Neural crest cell (in vitro differentiated cells): Measurements from ENCODE around the gene PAPOLA. TPM values are rescaled to one million over a fixed set of nuclear protein-coding genes. Genes with fewer than 3 reads are reported as not detected.

ENCODE experiments used
- DNase-seq: peaks from one replicate; pipeline ENCODE4 v3.0.0; 2021; ENCODE audit warnings: low read depth, mixed read lengths, low spot score
- H3K27ac Mint-ChIP-seq: one replicate; pipeline ENCODE4 v1.8.0; 2021; ENCODE audit warnings: mild to moderate bottlenecking, mixed read lengths; ENCODE audit not compliant: unreplicated experiment
- H3K27me3 Mint-ChIP-seq: 2 replicates; pipeline ENCODE4 v1.8.0; 2021; ENCODE audit warnings: low read depth, mild to moderate bottlenecking, mixed read lengths
- H3K36me3 Mint-ChIP-seq: 2 replicates; pipeline ENCODE4 v1.8.0; 2021; ENCODE audit warnings: low read depth, mild to moderate bottlenecking, mixed read lengths
- H3K4me1 Mint-ChIP-seq: 2 replicates; pipeline ENCODE4 v1.8.0; 2021; ENCODE audit warnings: mixed read lengths
- H3K4me3 Mint-ChIP-seq: one replicate; pipeline ENCODE4 v1.8.0; 2021; ENCODE audit warnings: mild to moderate bottlenecking, mixed read lengths
- H3K9me3 Mint-ChIP-seq: 2 replicates; pipeline ENCODE4 v1.8.0; 2021; ENCODE audit warnings: mixed read lengths
- total RNA-seq: library from RNA; stranded (reverse); gene quantifications from 2 replicates; pipeline ENCODE4 v1.2.1, GENCODE V29; 2021
- TF ChIP-seq, protein P1 (sequence below): fragments of 200-600 bp; sonication (generic); conservative IDR thresholded peaks from 2 replicates; pipeline ENCODE4 v1.5.0; 2021; ENCODE audit warnings: antibody characterized with exemption, mild to moderate bottlenecking

PAPOLA gene
- total RNA-seq, 1 donor from 2014 or later: 215 TPM

DNA sequence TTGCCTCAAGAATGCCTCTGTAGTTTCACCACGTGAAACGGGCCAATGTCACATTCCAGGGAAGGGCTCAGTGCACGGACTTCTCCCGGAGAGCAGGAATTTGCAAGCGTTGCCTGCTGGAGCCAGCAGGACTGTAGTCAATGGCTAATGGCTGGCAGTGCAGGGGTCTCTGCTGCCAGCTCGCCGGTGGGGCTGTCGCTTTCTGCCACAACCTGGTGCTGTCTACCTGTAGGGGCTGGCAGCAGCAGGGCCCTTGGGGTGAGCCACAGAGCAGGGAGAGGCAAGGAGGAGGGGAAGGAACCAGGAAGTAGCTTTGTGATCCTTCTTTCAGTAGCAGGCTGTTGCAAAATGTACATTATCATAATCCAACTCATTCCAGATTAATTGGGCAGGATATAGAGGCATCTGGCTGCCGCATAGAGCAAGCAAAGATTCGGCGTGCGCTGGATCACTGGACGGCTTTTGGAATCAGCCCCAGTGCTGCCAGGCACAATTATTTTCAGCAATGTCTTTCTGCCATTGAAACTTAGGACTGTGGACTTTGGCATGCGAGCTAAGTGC is 114.1 kb downstream of the PAPOLA start:
- DNase-seq: no peak
- H3K4me3 Mint-ChIP-seq: no peak overlapping the region

More for the DNA sequence above, 114.1 kb downstream of the PAPOLA start:
- no peaks in the 10 kb centered on the region for H3K4me1 Mint-ChIP-seq
- peak overlapping the region; percentile 88 for H3K27ac Mint-ChIP-seq
- H3K27me3 Mint-ChIP-seq: peaks cover 35% of the 10 kb centered on the region
- TF ChIP-seq, protein P1, sequence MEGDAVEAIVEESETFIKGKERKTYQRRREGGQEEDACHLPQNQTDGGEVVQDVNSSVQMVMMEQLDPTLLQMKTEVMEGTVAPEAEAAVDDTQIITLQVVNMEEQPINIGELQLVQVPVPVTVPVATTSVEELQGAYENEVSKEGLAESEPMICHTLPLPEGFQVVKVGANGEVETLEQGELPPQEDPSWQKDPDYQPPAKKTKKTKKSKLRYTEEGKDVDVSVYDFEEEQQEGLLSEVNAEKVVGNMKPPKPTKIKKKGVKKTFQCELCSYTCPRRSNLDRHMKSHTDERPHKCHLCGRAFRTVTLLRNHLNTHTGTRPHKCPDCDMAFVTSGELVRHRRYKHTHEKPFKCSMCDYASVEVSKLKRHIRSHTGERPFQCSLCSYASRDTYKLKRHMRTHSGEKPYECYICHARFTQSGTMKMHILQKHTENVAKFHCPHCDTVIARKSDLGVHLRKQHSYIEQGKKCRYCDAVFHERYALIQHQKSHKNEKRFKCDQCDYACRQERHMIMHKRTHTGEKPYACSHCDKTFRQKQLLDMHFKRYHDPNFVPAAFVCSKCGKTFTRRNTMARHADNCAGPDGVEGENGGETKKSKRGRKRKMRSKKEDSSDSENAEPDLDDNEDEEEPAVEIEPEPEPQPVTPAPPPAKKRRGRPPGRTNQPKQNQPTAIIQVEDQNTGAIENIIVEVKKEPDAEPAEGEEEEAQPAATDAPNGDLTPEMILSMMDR: no peak
- H3K36me3 Mint-ChIP-seq: no peaks in the 10 kb centered on the region
- H3K9me3 Mint-ChIP-seq: no peaks in the 10 kb centered on the region

Other genes with a start within 250 kb of the PAPOLA start
- not detected in 2 replicates for gene BDKRB1, start 246.2 kb upstream of the PAPOLA start, total RNA-seq
- 17.0 and 19.5 TPM in 2 replicates for gene ATG2B, start 139.0 kb upstream of the PAPOLA start, total RNA-seq
- gene GSKIP, start 138.9 kb upstream of the PAPOLA start, total RNA-seq: 21.3 and 29.4 TPM in 2 replicates
- 4.8 and 8.1 TPM in 2 replicates for gene AK7, start 110.3 kb upstream of the PAPOLA start, total RNA-seq